Measurements from ENCODE around the gene MAVS.
"Not testable (repeated sequence)": the region's sequence is repeated elsewhere in the genome, so short reads cannot be mapped to it uniquely, and the experiment has no call there.

Gene MAVS

DNA sequence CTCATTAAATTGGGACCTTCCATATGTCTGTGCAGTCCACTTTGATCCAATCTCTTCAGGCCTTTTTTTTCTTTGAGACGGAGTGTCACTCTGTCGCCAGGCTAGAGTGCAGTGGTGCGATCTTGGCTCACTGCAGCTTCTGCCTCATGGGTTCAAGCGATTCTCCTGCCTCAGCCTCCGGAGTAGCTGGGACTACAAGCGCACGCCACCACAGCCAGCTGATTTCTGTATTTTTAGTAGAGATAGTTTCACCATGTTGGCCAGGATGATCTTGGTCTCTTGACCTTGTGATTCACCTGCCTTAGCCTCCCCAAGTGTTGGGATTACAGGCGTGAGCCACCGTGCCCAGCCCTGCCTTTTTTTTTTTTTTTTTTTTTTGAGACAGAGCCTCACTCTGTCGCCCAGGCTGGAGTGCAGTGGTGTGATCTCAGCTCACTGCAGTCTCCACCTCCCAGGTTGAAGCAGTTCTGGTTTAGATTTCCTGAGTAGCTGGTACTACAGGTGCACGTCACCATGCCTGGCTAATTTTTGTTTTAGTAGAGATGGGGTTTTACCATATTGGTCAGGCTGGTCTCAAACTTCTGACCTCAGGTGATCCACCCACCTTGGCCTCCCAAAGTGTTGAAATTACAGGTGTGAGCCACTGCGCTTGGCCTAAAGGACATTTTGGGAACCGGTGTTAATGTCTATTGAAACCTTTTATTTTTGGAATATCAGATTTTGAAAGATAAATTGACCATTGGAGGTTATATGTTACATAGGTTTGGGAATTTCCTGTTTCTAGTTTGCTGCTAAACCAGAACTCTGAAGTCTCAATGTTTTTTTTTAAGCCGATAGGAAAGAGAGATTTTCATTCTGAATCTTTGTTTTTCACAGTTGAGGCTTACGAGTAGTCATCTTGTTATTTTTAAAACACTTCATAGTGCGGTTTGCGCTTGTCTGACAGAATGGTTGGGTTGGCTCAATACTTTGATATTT, 60.4 kb downstream of the MAVS start:
- H3K9me3 ChIP-seq; H3K4me3 ChIP-seq; H3K27me3 ChIP-seq (ENCODE audit: low read depth); in situ Hi-C loops (cut with MboI; ENCODE audit: low sequenced_read_pairs); H3K4me1 ChIP-seq; DNase-seq (ENCODE audit: low spot score in 2 of 2): not testable (repeated sequence)
- H3K36me3 ChIP-seq (replicated peaks), result peaks cover 44% of the 10 kb centered on the region

- in situ Hi-C loops (cut with MboI; ENCODE audit: low sequenced_read_pairs), result no loop called here
- H3K9me3 ChIP-seq, result no peaks in the 10 kb centered on the region
- no peaks in the 10 kb centered on the region for H3K27me3 ChIP-seq (ENCODE audit: low read depth)
- H3K36me3 ChIP-seq (replicated peaks), result peaks cover 57% of the 10 kb centered on the region
- no peak overlapping the region for H3K4me3 ChIP-seq
- peaks cover 3% of the 10 kb centered on the region; the same call in 1 of the 2 replicates for H3K4me1 ChIP-seq
- DNase-seq (ENCODE audit: low spot score in 2 of 2), result no peak
Observed at GRCh38 chr20:3908667-3909066, 62.0 kb downstream of the MAVS start.

DNA sequence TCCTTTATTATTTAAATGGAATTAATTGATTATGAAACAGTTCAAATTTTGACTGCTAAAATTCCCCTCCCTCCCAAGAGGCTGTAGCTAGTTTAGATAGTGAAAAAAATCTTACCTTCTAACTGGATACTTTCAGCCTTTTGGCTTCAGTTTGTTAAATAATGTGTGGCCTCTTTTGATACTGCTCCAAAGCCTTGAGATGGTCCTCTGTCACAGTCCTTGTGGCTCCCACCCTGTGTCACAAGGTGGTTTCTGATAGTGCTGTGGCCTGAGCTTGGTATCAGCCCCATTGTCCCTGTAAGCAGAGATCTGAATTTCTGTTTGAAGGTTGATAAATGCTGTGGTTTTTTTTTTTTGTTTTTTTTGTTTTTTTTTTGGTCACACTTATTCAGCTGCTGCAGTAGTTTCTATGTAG, 63.3 kb downstream of the MAVS start:
- no peak overlapping the region for H3K4me3 ChIP-seq
- H3K9me3 ChIP-seq, result no peaks in the 10 kb centered on the region
- peaks cover 3% of the 10 kb centered on the region; the same call in 1 of the 2 replicates for H3K4me1 ChIP-seq
- DNase-seq (ENCODE audit: low spot score in 2 of 2), result no peak
- no peaks in the 10 kb centered on the region for H3K27me3 ChIP-seq (ENCODE audit: low read depth)
- in situ Hi-C loops (cut with MboI; ENCODE audit: low sequenced_read_pairs), result no loop called here
- peaks cover 59% of the 10 kb centered on the region for H3K36me3 ChIP-seq (replicated peaks)

- Histone ChIP-seq H3K4me3 (no peak overlapping the region), H3K36me3 (replicated peaks) (peaks cover 68% of the 10 kb centered on the region), H3K9me3 (no peaks in the 10 kb centered on the region), H3K4me1 (peaks cover 3% of the 10 kb centered on the region; the same call in 1 of the 2 replicates), H3K27me3 (ENCODE audit: low read depth) (no peaks in the 10 kb centered on the region)
- in situ Hi-C loops (cut with MboI; ENCODE audit: low sequenced_read_pairs), result no loop called here
- no peak for DNase-seq (ENCODE audit: low spot score in 2 of 2)
Observed at GRCh38 chr20:3910853-3911252, 64.2 kb downstream of the MAVS start.

DNA sequence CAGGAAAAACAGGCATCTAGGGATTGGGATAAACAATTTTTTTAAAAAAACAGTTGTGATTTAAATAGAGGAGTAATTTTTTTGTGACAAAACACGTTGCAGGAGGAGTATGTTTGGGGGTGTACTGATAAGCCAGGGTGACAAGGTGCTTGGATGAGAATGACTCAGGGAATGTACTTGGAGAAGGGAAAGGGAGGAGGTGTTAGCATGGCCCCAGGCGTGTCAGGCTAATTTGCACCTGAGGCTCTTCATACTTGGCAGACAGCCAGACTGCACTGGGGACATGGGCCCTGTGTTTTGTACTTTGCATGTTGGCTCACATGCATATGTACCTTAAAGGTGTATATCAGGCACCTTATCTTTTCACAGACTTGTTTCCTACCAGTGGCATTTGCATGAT, 65.3 kb downstream of the MAVS start:
- Histone ChIP-seq H3K4me1 (peaks cover 3% of the 10 kb centered on the region; the same call in 1 of the 2 replicates), H3K4me3 (no peak overlapping the region), H3K27me3 (ENCODE audit: low read depth) (no peaks in the 10 kb centered on the region), H3K9me3 (no peaks in the 10 kb centered on the region), H3K36me3 (replicated peaks) (peaks cover 79% of the 10 kb centered on the region)
- in situ Hi-C loops (cut with MboI; ENCODE audit: low sequenced_read_pairs), result no loop called here
- DNase-seq (ENCODE audit: low spot score in 2 of 2), result no peak

- in situ Hi-C loops (cut with MboI; ENCODE audit: low sequenced_read_pairs), result no loop called here
- H3K36me3 ChIP-seq (replicated peaks), result peaks cover 83% of the 10 kb centered on the region
- no peaks in the 10 kb centered on the region for H3K27me3 ChIP-seq (ENCODE audit: low read depth)
- no peaks in the 10 kb centered on the region for H3K9me3 ChIP-seq
- DNase-seq (ENCODE audit: low spot score in 2 of 2), result no peak
- H3K4me1 ChIP-seq, result peaks cover 3% of the 10 kb centered on the region; the same call in 1 of the 2 replicates
- H3K4me3 ChIP-seq, result no peak overlapping the region
Observed at GRCh38 chr20:3914446-3914845, 67.8 kb downstream of the MAVS start.

DNA sequence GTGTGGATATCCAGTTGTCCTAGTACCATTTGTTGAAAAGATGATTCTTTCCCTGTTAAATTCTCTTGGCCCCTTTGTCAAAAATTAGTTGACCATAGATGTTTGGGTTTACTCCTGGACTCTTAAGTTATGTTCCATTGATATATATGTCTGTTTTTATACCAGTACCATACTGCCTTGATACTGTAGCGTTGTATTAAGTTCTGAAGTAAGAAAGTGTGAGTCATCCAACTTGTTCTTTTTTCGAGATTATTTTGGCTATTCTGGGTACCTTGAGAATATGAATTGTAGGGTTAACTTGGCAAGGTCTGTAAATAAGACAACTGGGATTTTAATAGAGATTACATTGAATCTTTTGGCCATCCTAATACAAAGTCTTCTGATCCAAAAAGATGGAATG, 69.1 kb downstream of the MAVS start:
- Histone ChIP-seq H3K36me3 (replicated peaks) (peaks cover 82% of the 10 kb centered on the region), H3K9me3 (no peaks in the 10 kb centered on the region; the same call in 1 of the 2 replicates), H3K4me3 (no peak overlapping the region), H3K27me3 (ENCODE audit: low read depth) (no peaks in the 10 kb centered on the region), H3K4me1 (peaks cover 3% of the 10 kb centered on the region; the same call in 1 of the 2 replicates)
- DNase-seq (ENCODE audit: low spot score in 2 of 2), result no peak
- in situ Hi-C loops (cut with MboI; ENCODE audit: low sequenced_read_pairs), result no loop called here

GRCh38 chr20:3916364-3916763, 69.7 kb downstream of the MAVS start:
- Histone ChIP-seq H3K4me1 (no peaks in the 10 kb centered on the region), H3K4me3 (no peak overlapping the region), H3K9me3 (no peaks in the 10 kb centered on the region; the same call in 1 of the 2 replicates), H3K36me3 (replicated peaks) (peaks cover 82% of the 10 kb centered on the region), H3K27me3 (ENCODE audit: low read depth) (no peaks in the 10 kb centered on the region)
- in situ Hi-C loops (cut with MboI; ENCODE audit: low sequenced_read_pairs), result no loop called here
- DNase-seq (ENCODE audit: low spot score in 2 of 2), result no peak

- no peaks in the 10 kb centered on the region; the same call in 1 of the 2 replicates for H3K9me3 ChIP-seq
- peaks cover 91% of the 10 kb centered on the region for H3K36me3 ChIP-seq (replicated peaks)
- H3K4me1 ChIP-seq, result no peaks in the 10 kb centered on the region
- H3K4me3 ChIP-seq, result no peak overlapping the region
- in situ Hi-C loops (cut with MboI; ENCODE audit: low sequenced_read_pairs), result no loop called here
- no peak for DNase-seq (ENCODE audit: low spot score in 2 of 2)
- no peaks in the 10 kb centered on the region for H3K27me3 ChIP-seq (ENCODE audit: low read depth)
Observed at GRCh38 chr20:3919352-3919751, 72.7 kb downstream of the MAVS start.

DNA sequence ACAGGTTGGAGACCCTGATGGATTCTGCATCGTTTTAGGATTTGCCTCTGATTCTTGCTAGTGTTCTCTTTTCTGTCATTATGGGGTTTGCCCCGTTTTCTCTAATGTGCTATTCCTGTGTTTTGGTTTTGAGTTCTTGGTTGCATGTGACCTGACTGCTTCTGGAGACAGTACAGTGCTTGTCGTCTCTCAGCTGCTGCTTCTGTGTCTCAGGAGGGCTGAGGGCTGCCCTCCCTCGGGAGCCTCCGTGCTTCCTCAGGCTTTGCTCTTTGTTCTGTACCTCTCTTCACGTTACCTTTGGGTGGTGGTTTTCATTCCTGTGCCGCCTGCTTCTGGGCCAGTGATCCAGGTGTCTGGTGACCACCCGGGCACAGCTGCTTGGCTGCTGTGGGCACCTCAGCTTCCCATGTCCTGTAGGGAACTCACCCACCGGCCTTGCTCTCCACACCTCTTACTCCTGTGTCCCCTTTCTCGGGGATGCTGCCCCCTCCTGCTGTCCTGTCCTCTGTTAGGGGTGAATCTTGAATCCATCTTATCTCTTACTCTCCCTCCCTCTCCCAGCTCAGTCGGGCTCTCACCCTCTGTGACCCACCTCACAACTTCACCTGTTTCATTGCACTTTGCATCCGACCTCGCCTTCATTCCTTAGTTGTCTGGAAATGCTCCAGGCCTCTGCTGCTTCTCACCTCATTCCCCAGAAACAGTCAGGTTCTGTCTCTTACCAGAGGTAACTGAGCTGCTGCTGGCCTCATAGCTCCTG, 75.8 kb downstream of the MAVS start:
- no peaks in the 10 kb centered on the region for H3K27me3 ChIP-seq (ENCODE audit: low read depth)
- in situ Hi-C loops (cut with MboI; ENCODE audit: low sequenced_read_pairs), result no loop called here
- no peak overlapping the region for H3K4me3 ChIP-seq
- no peaks in the 10 kb centered on the region; the same call in 1 of the 2 replicates for H3K9me3 ChIP-seq
- H3K4me1 ChIP-seq, result no peaks in the 10 kb centered on the region
- DNase-seq (ENCODE audit: low spot score in 2 of 2), result no peak
- H3K36me3 ChIP-seq (replicated peaks), result peaks cover 76% of the 10 kb centered on the region

DNA sequence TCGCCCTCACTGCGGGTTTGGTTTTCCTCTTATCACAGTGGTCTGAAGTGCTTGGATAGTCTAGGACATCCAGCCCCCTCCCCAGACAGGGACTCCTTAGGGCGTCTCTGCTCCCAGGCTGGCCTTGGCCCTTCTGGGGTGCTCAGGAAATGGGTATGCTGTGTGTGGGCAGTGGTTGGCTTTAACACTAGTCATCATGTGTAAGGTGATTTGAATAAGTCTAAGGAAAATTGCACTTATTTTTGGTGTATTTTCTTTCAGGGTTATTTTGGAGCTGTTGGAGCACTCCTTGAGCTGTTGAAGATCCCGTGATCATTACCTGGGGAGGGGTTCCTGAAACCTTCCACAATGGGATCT, 76.3 kb downstream of the MAVS start:
- H3K4me3 ChIP-seq, result no peak overlapping the region
- H3K9me3 ChIP-seq, result no peaks in the 10 kb centered on the region; the same call in 1 of the 2 replicates
- no peaks in the 10 kb centered on the region for H3K27me3 ChIP-seq (ENCODE audit: low read depth)
- DNase-seq (ENCODE audit: low spot score in 2 of 2), result no peak
- no peaks in the 10 kb centered on the region for H3K4me1 ChIP-seq
- H3K36me3 ChIP-seq (replicated peaks), result peaks cover 73% of the 10 kb centered on the region
- in situ Hi-C loops (cut with MboI; ENCODE audit: low sequenced_read_pairs), result no loop called here

DNA sequence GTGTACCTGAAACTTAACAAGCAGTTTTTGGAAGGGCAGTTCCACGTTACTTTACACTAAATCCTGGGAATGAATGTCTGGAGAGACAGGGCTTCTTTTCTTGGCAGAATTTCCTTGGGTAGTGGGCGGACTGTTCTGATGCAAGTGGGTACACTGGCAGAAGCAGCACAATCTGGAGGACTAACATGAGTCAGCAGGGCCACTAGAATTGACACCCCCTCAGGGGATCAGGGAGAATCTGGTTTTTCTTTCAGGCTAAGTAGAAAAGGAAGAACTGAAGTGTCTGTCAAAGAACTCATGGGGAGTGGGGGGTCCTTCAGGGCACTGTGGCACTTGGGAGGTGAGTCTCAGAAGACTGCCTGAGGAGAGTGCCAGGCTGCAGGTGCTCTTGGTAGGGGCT, 77.2 kb downstream of the MAVS start:
- in situ Hi-C loops (cut with MboI; ENCODE audit: low sequenced_read_pairs), result no loop called here
- DNase-seq (ENCODE audit: low spot score in 2 of 2), result no peak
- Histone ChIP-seq H3K4me1 (no peaks in the 10 kb centered on the region), H3K36me3 (replicated peaks) (peaks cover 64% of the 10 kb centered on the region), H3K4me3 (no peak overlapping the region), H3K9me3 (no peaks in the 10 kb centered on the region; the same call in 1 of the 2 replicates), H3K27me3 (ENCODE audit: low read depth) (no peaks in the 10 kb centered on the region)

DNA sequence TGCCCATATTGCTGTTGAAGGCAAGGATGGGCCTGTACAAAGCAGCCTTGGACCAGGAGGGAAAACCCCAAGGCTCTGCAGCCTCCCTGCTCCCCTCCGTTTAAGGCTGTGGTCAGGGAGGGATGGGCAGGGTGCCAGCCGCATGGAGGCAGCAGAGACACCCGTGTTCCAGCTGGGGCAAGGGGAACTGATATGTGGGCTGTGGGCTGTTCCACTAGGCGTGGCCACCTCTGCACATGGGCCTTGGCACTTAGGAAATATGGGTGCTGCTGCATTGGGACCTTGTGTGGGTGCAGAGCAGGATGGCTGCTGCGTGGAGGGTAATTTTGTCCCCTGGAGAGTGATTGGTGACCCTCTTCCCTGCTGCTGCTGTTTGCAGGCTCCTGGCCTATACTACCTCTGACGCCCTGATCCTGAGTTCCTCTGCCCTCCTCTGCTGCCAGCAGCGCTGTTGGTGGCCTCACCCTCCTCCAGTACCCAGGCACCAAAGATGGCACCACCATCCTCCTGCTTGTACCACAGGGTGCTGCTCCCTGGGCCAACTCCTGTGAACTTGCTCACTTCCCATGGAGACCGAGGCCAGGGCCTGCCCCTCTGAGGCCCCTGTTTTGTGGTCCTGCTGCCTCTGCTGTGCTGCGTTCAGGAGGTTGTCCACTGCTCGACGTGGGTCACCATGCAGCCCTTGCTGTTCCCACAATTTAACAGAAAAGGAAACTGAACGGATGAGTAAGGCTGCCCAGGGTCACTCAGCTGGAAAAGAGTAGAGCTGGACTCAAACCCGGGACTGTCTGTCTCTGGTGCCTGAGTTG, 77.9 kb downstream of the MAVS start:
- Histone ChIP-seq H3K4me1 (no peaks in the 10 kb centered on the region), H3K36me3 (replicated peaks) (peaks cover 57% of the 10 kb centered on the region), H3K9me3 (no peaks in the 10 kb centered on the region; the same call in 1 of the 2 replicates), H3K27me3 (ENCODE audit: low read depth) (no peaks in the 10 kb centered on the region), H3K4me3 (no peak overlapping the region)
- no peak for DNase-seq (ENCODE audit: low spot score in 2 of 2)
- in situ Hi-C loops (cut with MboI; ENCODE audit: low sequenced_read_pairs), result no loop called here
